Colonic mucosa (tissue), 4 donors: ENCODE measurements around the gene KCNH5. TPM values are rescaled to one million over a fixed set of nuclear protein-coding genes. Genes with fewer than 3 reads are reported as not detected.

Experiments used
- DNase-seq: peaks from one replicate; pipeline ENCODE4 v3.0.0-alpha.2; 2020
- H3K27ac ChIP-seq: fragments of 200-600 bp; one replicate; pipeline ENCODE4 v1.8.0; 2021
- H3K27me3 ChIP-seq: fragments of 200-600 bp; one replicate; pipeline ENCODE4 v1.8.0; 2021
- H3K36me3 ChIP-seq: fragments of 200-600 bp; one replicate; pipeline ENCODE4 v1.8.0; 2021
- H3K4me1 ChIP-seq: fragments of 200-600 bp; one replicate; pipeline ENCODE4 v1.8.0; 2021; ENCODE audit warnings: mild to moderate bottlenecking
- H3K4me3 ChIP-seq: fragments of 200-600 bp; one replicate; pipeline ENCODE4 v1.8.0; 2021
- H3K9ac ChIP-seq, 2 donors: one replicate each; pipeline ENCODE4 v1.7.0; 2013; ENCODE audit warnings: control low read depth in 2 of 2, low read depth in 2 of 2, low read length in 2 of 2
- H3K9me3 ChIP-seq: fragments of 200-600 bp; one replicate; pipeline ENCODE4 v1.8.0; 2021
- CTCF ChIP-seq: fragments of 200-600 bp; IDR thresholded peaks from one replicate; pipeline ENCODE4 v1.8.0; 2022; ENCODE audit warnings: antibody characterized with exemption, mild to moderate bottlenecking
- intact Hi-C: fragments of 100-400 bp; cut with DNase I; formaldehyde crosslinking; loops from one replicate; pipeline ENCODE4 v1.14.1; 2022
- total RNA-seq, 2 donors: library from RNA; stranded (reverse); fragmentation: NEBNext Ultra II Directional in 1 of 2; extraction: Animal tissue kit (Norgen Biotek cat#: 25700) in 1 of 2; gene quantifications; one replicate each; pipeline ENCODE4 v1.2.1, GENCODE V29; 2021
- donor health status: healthy.
- donor health status: DM: no; HTN: no; CAD: no.
- donor health status: DM: no; HTN: no; CAD: no.

The KCNH5 gene
- total RNA-seq, 2 donors from 2014 or later, result 0.11 TPM; not detected in 1

- DNase-seq, result no peak
- Histone ChIP-seq H3K27me3 (no peaks in the 10 kb centered on the region), H3K4me3 (no peak overlapping the region), H3K36me3 (no peaks in the 10 kb centered on the region), H3K27ac (no peak overlapping the region), H3K9ac (no peak overlapping the region), H3K9me3 (no peaks in the 10 kb centered on the region), H3K4me1 (no peaks in the 10 kb centered on the region)
- no peak for TF ChIP-seq CTCF
- intact Hi-C loops, result no loop called here
Observed at GRCh38 chr14:62687818-62688217, 357.4 kb downstream of the KCNH5 start.

GRCh38 chr14:62684376-62684775 is 360.9 kb downstream of the KCNH5 start:
- Histone ChIP-seq H3K4me1 (no peaks in the 10 kb centered on the region), H3K9me3 (no peaks in the 10 kb centered on the region), H3K4me3 (no peak overlapping the region), H3K27ac (no peak overlapping the region), H3K9ac (no peak overlapping the region), H3K36me3 (no peaks in the 10 kb centered on the region), H3K27me3 (no peaks in the 10 kb centered on the region)
- no peak for TF ChIP-seq CTCF
- no peak for DNase-seq
- intact Hi-C loops, result no loop called here

GRCh38 chr14:62682208-62682607 is 363.1 kb downstream of the KCNH5 start:
- Histone ChIP-seq H3K4me1 (no peaks in the 10 kb centered on the region), H3K4me3 (no peak overlapping the region), H3K9ac (no peak overlapping the region), H3K9me3 (no peaks in the 10 kb centered on the region), H3K27me3 (no peaks in the 10 kb centered on the region), H3K27ac (no peak overlapping the region), H3K36me3 (no peaks in the 10 kb centered on the region)
- intact Hi-C loops, result no loop called here
- no peak for DNase-seq
- no peak for TF ChIP-seq CTCF

GRCh38 chr14:62674563-62675237 is 370.6 kb downstream of the KCNH5 start:
- Histone ChIP-seq H3K36me3 (no peaks in the 10 kb centered on the region), H3K4me3 (no peak overlapping the region), H3K9ac (no peak overlapping the region), H3K4me1 (no peaks in the 10 kb centered on the region), H3K9me3 (no peaks in the 10 kb centered on the region), H3K27me3 (no peaks in the 10 kb centered on the region), H3K27ac (no peak overlapping the region)
- no peak for DNase-seq
- intact Hi-C loops, result no loop called here
- no peak for TF ChIP-seq CTCF

- H3K27me3 ChIP-seq, result no peaks in the 10 kb centered on the region
- H3K4me3 ChIP-seq, result no peak overlapping the region
- no peaks in the 10 kb centered on the region for H3K4me1 ChIP-seq
- intact Hi-C loops, result no loop called here
- H3K9ac ChIP-seq, result no peak overlapping the region
- H3K9me3 ChIP-seq, result no peaks in the 10 kb centered on the region
- H3K36me3 ChIP-seq, result no peaks in the 10 kb centered on the region
- no peak for TF ChIP-seq CTCF
- no peak overlapping the region for H3K27ac ChIP-seq
- no peak for DNase-seq
Observed at GRCh38 chr14:62673014-62673755, 372.1 kb downstream of the KCNH5 start.
